Body of pancreas (tissue), 4 donors: ENCODE measurements around the gene LPIN3. TPM values are rescaled to one million over a fixed set of nuclear protein-coding genes. Genes with fewer than 3 reads are reported as not detected.

Experiments
- ATAC-seq: fragments of 150-250 bp; one replicate; pipeline ENCODE4 v1.9.1; 2016
- DNase-seq, 4 donors: peaks; one replicate each; pipeline ENCODE4 v3.0.0-alpha.2; 2019
- H3K27ac ChIP-seq, 4 donors: fragments of 200-600 bp; sonication (generic); 1 replicate in 3 of 4; 2 replicates in 1 of 4; pipeline versions ENCODE4 v1.5.1 to v1.6.1; 2016 to 2019; ENCODE audit warnings: mild to moderate bottlenecking in 1 of 4, mixed read lengths in 1 of 4, moderate library complexity in 1 of 4
- H3K27me3 ChIP-seq, 2 donors: fragments of 200-600 bp; sonication (generic); one replicate each; pipeline ENCODE4 v1.6.0; 2016; ENCODE audit warnings: mild to moderate bottlenecking in 1 of 2
- H3K36me3 ChIP-seq, 2 donors: fragments of 200-600 bp; sonication (generic); replicated peaks in 1 of 2; 2 replicates each; pipeline ENCODE4 v1.5.1; 2016; ENCODE audit warnings: low read depth in 2 of 2; ENCODE audit not compliant: insufficient read depth in 1 of 2
- H3K4me1 ChIP-seq: fragments of 200-600 bp; sonication (generic); one replicate; pipeline ENCODE4 v1.6.0; 2016
- H3K4me3 ChIP-seq, 2 donors: fragments of 200-600 bp; sonication (generic); 1 replicate in 1 of 2; 2 replicates in 1 of 2; pipeline ENCODE4 v1.5.1; 2016 to 2019
- H3K9me3 ChIP-seq, 3 donors: fragments of 200-600 bp; sonication (generic); 1 replicate in 2 of 3; 2 replicates in 1 of 3; pipeline ENCODE4 v1.5.1; 2016
- CTCF ChIP-seq, 7 experiments: fragments of 450-650 bp in 4 of 7; fragments of 200-600 bp in 3 of 7; sonication (generic) in 3 of 7; IDR thresholded peaks; one replicate each; pipeline ENCODE4 v1.5.1; 2016 to 2019; ENCODE audit warnings: antibody characterized with exemption in 7 of 7
- POLR2A ChIP-seq, 3 donors: fragments of 450-650 bp; IDR thresholded peaks; one replicate each; pipeline ENCODE4 v1.6.1; 2016; ENCODE audit warnings: antibody characterized with exemption in 3 of 3, mild to moderate bottlenecking in 2 of 3
- WGBS, 2 donors: methylation state at CpG; one replicate each; pipeline ENCODE4 v1.1.5; 2017; 5-methylcytosine and 5-hydroxymethylcytosine counted together
- intact Hi-C: fragments of 100-400 bp; cut with DNase I; formaldehyde crosslinking; loops from one replicate; pipeline ENCODE4 v1.15.1; 2023
- total RNA-seq, 2 donors: library from RNA; depleted of rRNA; stranded (reverse); fragments of >200 nt; gene quantifications; one replicate each; pipeline ENCODE4 v1.1.0, GENCODE V29; 2016

The LPIN3 gene
- total RNA-seq, 2 donors from 2014 or later: 11.9 to 50.1 TPM

- Histone ChIP-seq H3K36me3 (peaks cover 0 to 3% of the 10 kb centered on the region in 2 donors), H3K4me3 (no peak overlapping the region), H3K4me1 (peaks cover 6% of the 10 kb centered on the region), H3K27ac (no peak overlapping the region), H3K27me3 (no peaks in the 10 kb centered on the region), H3K9me3 (no peaks in the 10 kb centered on the region)
- TF ChIP-seq CTCF (IDR thresholded peaks at IDR 0.05) (no peak), POLR2A (IDR thresholded peaks at IDR 0.05) (no peak)
- no peak for ATAC-seq
- DNase-seq: peak in 3 of 4 donors; percentile 46 to 74 (median 62)
- intact Hi-C loops: no loop called here
- 72 to 85% methylated on average over 13 of the region's 13 CpGs for WGBS, 2 donors
Observed at GRCh38 chr20:41347523-41348429, 7.2 kb downstream of the LPIN3 start.

- Histone ChIP-seq H3K36me3 (peaks cover 0 to 3% of the 10 kb centered on the region in 2 donors), H3K27me3 (no peaks in the 10 kb centered on the region), H3K9me3 (no peaks in the 10 kb centered on the region), H3K27ac (no peak overlapping the region), H3K4me3 (no peak overlapping the region), H3K4me1 (peaks cover 6% of the 10 kb centered on the region)
- no peak for TF ChIP-seq CTCF (IDR thresholded peaks at IDR 0.05)
- TF ChIP-seq POLR2A (IDR thresholded peaks at IDR 0.05): no peak
- no peak for ATAC-seq
- no peak for DNase-seq
- intact Hi-C loops: no loop called here
- WGBS, 2 donors: 89 to 91% methylated on average over 9 to 12 of the region's 13 CpGs
Observed at GRCh38 chr20:41348430-41349172, 8.0 kb downstream of the LPIN3 start.

- DNase-seq: no peak
- Histone ChIP-seq H3K9me3 (no peaks in the 10 kb centered on the region), H3K27ac (no peak overlapping the region), H3K4me3 (no peak overlapping the region), H3K36me3 (peaks cover 0 to 3% of the 10 kb centered on the region in 2 donors), H3K27me3 (no peaks in the 10 kb centered on the region), H3K4me1 (peaks cover 6% of the 10 kb centered on the region)
- intact Hi-C loops: no loop called here
- WGBS, 2 donors: 74 to 81% methylated on average over 2 of the region's 2 CpGs
- TF ChIP-seq POLR2A (IDR thresholded peaks at IDR 0.05) (no peak), CTCF (IDR thresholded peaks at IDR 0.05) (no peak)
- no peak for ATAC-seq
Observed at GRCh38 chr20:41349266-41349665, 8.6 kb downstream of the LPIN3 start.

GRCh38 chr20:41349943-41350342 is 9.3 kb downstream of the LPIN3 start:
- Histone ChIP-seq H3K27me3 (no peaks in the 10 kb centered on the region), H3K4me3 (no peak overlapping the region), H3K9me3 (no peaks in the 10 kb centered on the region), H3K36me3 (peaks cover 0 to 3% of the 10 kb centered on the region in 2 donors), H3K4me1 (peaks cover 6% of the 10 kb centered on the region), H3K27ac (no peak overlapping the region)
- WGBS, 2 donors: 84% methylated on average over 6 of the region's 7 CpGs; no CpG with 5 or more reads in 1 of the 2 donors
- TF ChIP-seq CTCF (IDR thresholded peaks at IDR 0.05) (no peak), POLR2A (IDR thresholded peaks at IDR 0.05) (no peak)
- intact Hi-C loops: no loop called here
- no peak for ATAC-seq
- no peak for DNase-seq
